WTC11 (cell line): ENCODE results near the gene VANGL2. TPM values are rescaled to one million over a fixed set of nuclear protein-coding genes. Genes with fewer than 3 reads are reported as not detected.

Source experiments
- ATAC-seq: fragments of 200-7000 bp; cut with Tn5 transposase; 2 replicates; pipeline ENCODE4 v1.10.0; 2021; ENCODE audit warnings: mild to moderate bottlenecking, moderate library complexity
- CTCF ChIA-PET: fragments of 300-600 bp; sonication (Branson Sonifier 250); formaldehyde crosslinking; loops from one replicate; lab custom pipeline; 2021; ENCODE audit warnings: antibody characterized with exemption; lab: Charles Lee
- POLR2A ChIA-PET: fragments of 350-600 bp; sonication (Branson Sonifier 250); formaldehyde crosslinking; loops from one replicate; lab custom pipeline; 2021; ENCODE audit warnings: antibody characterized with exemption; lab: Charles Lee
- DNase-seq: peaks from one replicate; pipeline ENCODE4 v3.0.0; 2021; ENCODE audit warnings: low spot score
- H3K27ac Mint-ChIP-seq: 2 replicates; pipeline ENCODE4 v1.8.0; 2021; ENCODE audit warnings: mixed read lengths
- H3K27me3 Mint-ChIP-seq: 2 replicates; pipeline ENCODE4 v1.8.0; 2021; ENCODE audit warnings: low read depth, mild to moderate bottlenecking, moderate library complexity, mixed read lengths
- H3K36me3 Mint-ChIP-seq: 2 replicates; pipeline ENCODE4 v1.8.0; 2021; ENCODE audit warnings: mixed read lengths
- H3K4me1 Mint-ChIP-seq: 2 replicates; pipeline ENCODE4 v1.8.0; 2022; ENCODE audit warnings: mixed read lengths
- H3K4me3 Mint-ChIP-seq: 2 replicates; pipeline ENCODE4 v1.8.0; 2021; ENCODE audit warnings: mild to moderate bottlenecking, moderate library complexity, mixed read lengths
- H3K9me3 Mint-ChIP-seq: 2 replicates; pipeline ENCODE4 v1.8.0; 2021; ENCODE audit warnings: mixed read lengths
- CREM ChIP-seq: sonication (generic); formaldehyde crosslinking; IDR thresholded peaks from 2 replicates; pipeline ENCODE4 v1.8.1; 2022; ENCODE audit warnings: mild to moderate bottlenecking, missing genetic modification reagents, moderate library complexity
- EMX1 ChIP-seq: fragments of 250-450 bp; sonication (Bioruptor Pico); IDR thresholded peaks from 2 replicates; pipeline ENCODE4 v1.8.0; 2021; ENCODE audit warnings: mild to moderate bottlenecking
- FOXK1 ChIP-seq: sonication (generic); formaldehyde crosslinking; IDR thresholded peaks from 2 replicates; pipeline ENCODE4 v1.8.0; 2022; ENCODE audit warnings: mild to moderate bottlenecking, moderate library complexity, missing genetic modification reagents
- FOXP1 ChIP-seq: sonication (generic); formaldehyde crosslinking; IDR thresholded peaks from 2 replicates; pipeline ENCODE4 v1.8.0; 2022; ENCODE audit warnings: missing genetic modification reagents, mild to moderate bottlenecking, moderate library complexity, borderline replicate concordance
- GABPB1 ChIP-seq: sonication (generic); formaldehyde crosslinking; IDR thresholded peaks from 2 replicates; pipeline ENCODE4 v1.8.1; 2023; ENCODE audit warnings: mild to moderate bottlenecking, missing genetic modification reagents
- GTF2I ChIP-seq: fragments of 250-450 bp; sonication (Bioruptor Pico); conservative IDR thresholded peaks from 2 replicates; pipeline ENCODE4 v1.4.0; 2021; ENCODE audit warnings: mild to moderate bottlenecking
- KAT7 ChIP-seq: sonication (generic); formaldehyde crosslinking; IDR thresholded peaks from 2 replicates; pipeline ENCODE4 v1.8.1; 2023; ENCODE audit warnings: missing genetic modification reagents, mild to moderate bottlenecking, borderline replicate concordance
- MAX ChIP-seq: sonication (generic); formaldehyde crosslinking; IDR thresholded peaks from 2 replicates; pipeline ENCODE4 v1.8.0; 2022; ENCODE audit warnings: mild to moderate bottlenecking, missing genetic modification reagents
- MYBL2 ChIP-seq: sonication (generic); formaldehyde crosslinking; IDR thresholded peaks from 2 replicates; pipeline ENCODE4 v1.8.1; 2023; ENCODE audit warnings: mild to moderate bottlenecking, moderate library complexity, missing genetic modification reagents
- NFE2L1 ChIP-seq: sonication (generic); formaldehyde crosslinking; IDR thresholded peaks from 2 replicates; pipeline ENCODE4 v1.8.1; 2023; ENCODE audit warnings: missing genetic modification reagents
- NR1H2 ChIP-seq: sonication (generic); formaldehyde crosslinking; IDR thresholded peaks from 2 replicates; pipeline ENCODE4 v1.9.0; 2021; ENCODE audit warnings: mild to moderate bottlenecking, moderate library complexity, missing genetic modification reagents
- NR2C2 ChIP-seq: sonication (generic); formaldehyde crosslinking; IDR thresholded peaks from 2 replicates; pipeline ENCODE4 v1.8.0; 2022; ENCODE audit warnings: mild to moderate bottlenecking, missing genetic modification reagents
- OVOL2 ChIP-seq: fragments of 250-450 bp; sonication (Bioruptor Pico); IDR thresholded peaks from 2 replicates; pipeline ENCODE4 v1.9.0; 2021; ENCODE audit warnings: mild to moderate bottlenecking, borderline replicate concordance
- RELA ChIP-seq: sonication (generic); formaldehyde crosslinking; IDR thresholded peaks from 2 replicates; pipeline ENCODE4 v1.8.1; 2022; ENCODE audit warnings: missing genetic modification reagents, mild to moderate bottlenecking, borderline replicate concordance
- TEAD4 ChIP-seq: sonication (generic); formaldehyde crosslinking; IDR thresholded peaks from 2 replicates; pipeline ENCODE4 v1.8.0; 2022; ENCODE audit warnings: mild to moderate bottlenecking, missing genetic modification reagents
- ZNF232 ChIP-seq: sonication (generic); formaldehyde crosslinking; IDR thresholded peaks from 2 replicates; pipeline ENCODE4 v1.8.0; 2022; ENCODE audit warnings: mild to moderate bottlenecking, missing genetic modification reagents
- ZNF281 ChIP-seq: sonication (generic); formaldehyde crosslinking; IDR thresholded peaks from 2 replicates; pipeline ENCODE4 v1.8.0; 2023; ENCODE audit warnings: mild to moderate bottlenecking, missing genetic modification reagents
- ZNF317 ChIP-seq: sonication (generic); formaldehyde crosslinking; IDR thresholded peaks from 2 replicates; pipeline ENCODE4 v1.8.1; 2023; ENCODE audit warnings: low read depth, mild to moderate bottlenecking, moderate library complexity, missing genetic modification reagents, borderline replicate concordance
- ZNF416 ChIP-seq: fragments of 250-450 bp; sonication (Bioruptor Pico); IDR thresholded peaks from 2 replicates; pipeline ENCODE4 v1.9.0; 2021; ENCODE audit warnings: mild to moderate bottlenecking, inconsistent platforms
- total RNA-seq: library from RNA; stranded (reverse); gene quantifications from 3 replicates; pipeline ENCODE4 v1.2.3, GENCODE V29; 2021
- TF ChIP-seq, protein P1 (sequence below): sonication (generic); formaldehyde crosslinking; IDR thresholded peaks from 2 replicates; pipeline ENCODE4 v1.8.0; 2023; ENCODE audit warnings: missing genetic modification reagents
- TF ChIP-seq, protein P2 (sequence below): fragments of 250-450 bp; sonication (Bioruptor Pico); IDR thresholded peaks from 2 replicates; pipeline ENCODE4 v1.8.0; 2021; ENCODE audit warnings: mild to moderate bottlenecking
- TF ChIP-seq, protein P3 (sequence below): sonication (generic); formaldehyde crosslinking; IDR thresholded peaks from 2 replicates; pipeline ENCODE4 v1.8.1; 2022; ENCODE audit warnings: mild to moderate bottlenecking, moderate library complexity, missing genetic modification reagents
- TF ChIP-seq, protein P4 (sequence below): fragments of 250-450 bp; sonication (Bioruptor Pico); IDR thresholded peaks from 2 replicates; pipeline ENCODE4 v1.9.0; 2021; ENCODE audit warnings: mild to moderate bottlenecking
- TF ChIP-seq, protein P5 (sequence below): sonication (generic); formaldehyde crosslinking; IDR thresholded peaks from 2 replicates; pipeline ENCODE4 v1.8.0; 2022; ENCODE audit warnings: mild to moderate bottlenecking, missing genetic modification reagents

Gene VANGL2
- total RNA-seq, 1 experiment from 2014 or later = 68.0 TPM

DNA sequence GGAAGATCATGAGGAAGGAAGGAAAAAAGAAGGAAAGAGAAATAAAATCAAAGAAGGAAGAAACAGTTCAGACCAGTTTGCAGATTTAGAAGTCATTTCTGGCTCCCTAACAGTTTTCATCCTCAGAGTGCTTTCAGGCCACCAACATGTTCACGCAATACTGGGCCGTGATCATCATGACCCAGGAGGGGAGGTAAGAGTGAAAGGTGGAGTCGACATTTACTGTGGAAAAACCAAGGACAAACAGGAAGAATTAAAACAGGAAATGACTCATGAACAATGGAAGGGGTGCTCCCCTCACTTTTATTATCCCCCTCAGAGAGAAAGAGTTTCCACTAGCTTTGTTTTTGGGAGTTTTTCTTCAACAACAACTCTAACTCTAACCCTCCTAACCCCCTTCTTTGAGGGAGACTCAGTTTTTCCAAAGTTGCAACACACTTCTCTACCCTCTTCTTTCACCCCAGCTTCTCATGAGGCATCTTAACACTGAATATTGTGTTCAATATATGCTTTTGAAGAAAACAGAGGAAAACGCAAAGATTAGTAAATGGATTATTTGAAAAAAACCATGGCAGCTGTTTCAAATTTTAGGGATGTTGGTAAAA lies 60.4 kb downstream of the VANGL2 start:
- no peak for DNase-seq
- H3K27me3 Mint-ChIP-seq = 0 out of 2 replicates have a peak, but pooled peaks cover 2% of the 10 kb centered on the region
- TF ChIP-seq, protein P1, sequence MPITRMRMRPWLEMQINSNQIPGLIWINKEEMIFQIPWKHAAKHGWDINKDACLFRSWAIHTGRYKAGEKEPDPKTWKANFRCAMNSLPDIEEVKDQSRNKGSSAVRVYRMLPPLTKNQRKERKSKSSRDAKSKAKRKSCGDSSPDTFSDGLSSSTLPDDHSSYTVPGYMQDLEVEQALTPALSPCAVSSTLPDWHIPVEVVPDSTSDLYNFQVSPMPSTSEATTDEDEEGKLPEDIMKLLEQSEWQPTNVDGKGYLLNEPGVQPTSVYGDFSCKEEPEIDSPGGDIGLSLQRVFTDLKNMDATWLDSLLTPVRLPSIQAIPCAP (CRISPR knock-in tag) = no peak
- no peak for TF ChIP-seq MAX
- TF ChIP-seq, protein P2, sequence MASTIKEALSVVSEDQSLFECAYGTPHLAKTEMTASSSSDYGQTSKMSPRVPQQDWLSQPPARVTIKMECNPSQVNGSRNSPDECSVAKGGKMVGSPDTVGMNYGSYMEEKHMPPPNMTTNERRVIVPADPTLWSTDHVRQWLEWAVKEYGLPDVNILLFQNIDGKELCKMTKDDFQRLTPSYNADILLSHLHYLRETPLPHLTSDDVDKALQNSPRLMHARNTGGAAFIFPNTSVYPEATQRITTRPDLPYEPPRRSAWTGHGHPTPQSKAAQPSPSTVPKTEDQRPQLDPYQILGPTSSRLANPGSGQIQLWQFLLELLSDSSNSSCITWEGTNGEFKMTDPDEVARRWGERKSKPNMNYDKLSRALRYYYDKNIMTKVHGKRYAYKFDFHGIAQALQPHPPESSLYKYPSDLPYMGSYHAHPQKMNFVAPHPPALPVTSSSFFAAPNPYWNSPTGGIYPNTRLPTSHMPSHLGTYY (CRISPR knock-in tag) = no peak
- TF ChIP-seq NR2C2 (CRISPR knock-in tag) = no peak
- TF ChIP-seq CREM (CRISPR knock-in tag) = no peak
- TF ChIP-seq, protein P3, sequence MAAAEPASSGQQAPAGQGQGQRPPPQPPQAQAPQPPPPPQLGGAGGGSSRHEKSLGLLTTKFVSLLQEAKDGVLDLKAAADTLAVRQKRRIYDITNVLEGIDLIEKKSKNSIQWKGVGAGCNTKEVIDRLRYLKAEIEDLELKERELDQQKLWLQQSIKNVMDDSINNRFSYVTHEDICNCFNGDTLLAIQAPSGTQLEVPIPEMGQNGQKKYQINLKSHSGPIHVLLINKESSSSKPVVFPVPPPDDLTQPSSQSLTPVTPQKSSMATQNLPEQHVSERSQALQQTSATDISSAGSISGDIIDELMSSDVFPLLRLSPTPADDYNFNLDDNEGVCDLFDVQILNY (CRISPR knock-in tag) = no peak
- TF ChIP-seq EMX1 (CRISPR knock-in tag) = no peak
- no peak for TF ChIP-seq ZNF281 (CRISPR knock-in tag)
- no peak for TF ChIP-seq NR1H2 (CRISPR knock-in tag)
- no peak for TF ChIP-seq RELA
- TF ChIP-seq FOXK1 (CRISPR knock-in tag) = no peak
- no peak for TF ChIP-seq GTF2I (CRISPR knock-in tag)
- no peaks in the 10 kb centered on the region for H3K36me3 Mint-ChIP-seq
- no peak overlapping the region for H3K4me3 Mint-ChIP-seq
- H3K27ac Mint-ChIP-seq = no peak overlapping the region
- ATAC-seq = no peak; the same call in 1 of the 2 replicates
- peaks cover 24% of the 10 kb centered on the region for H3K4me1 Mint-ChIP-seq
- CTCF ChIA-PET = no interaction called here
- H3K9me3 Mint-ChIP-seq = no peaks in the 10 kb centered on the region
- POLR2A ChIA-PET = no interaction called here

DNA sequence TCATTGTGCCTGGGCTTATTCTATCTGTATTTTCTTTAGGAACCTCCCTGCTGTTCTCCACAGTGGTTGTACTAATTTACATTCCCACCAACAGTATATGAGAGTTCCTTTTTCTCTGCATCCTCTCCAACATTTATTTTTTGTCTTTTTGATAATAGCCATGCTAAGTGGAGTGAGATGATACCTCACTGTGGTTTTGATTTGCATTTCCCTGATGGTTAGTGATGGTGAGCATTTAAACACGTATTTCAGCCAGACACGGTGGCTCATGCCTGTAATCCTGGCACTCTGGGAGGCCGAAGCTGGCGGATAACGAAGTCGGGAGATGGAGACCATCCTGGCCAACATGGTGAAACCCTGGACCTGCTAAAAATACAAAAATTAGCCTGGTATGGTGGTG lies 64.8 kb downstream of the VANGL2 start:
- Mint-ChIP-seq H3K27me3 (no peaks in the 10 kb centered on the region), H3K4me1 (peaks cover 14% of the 10 kb centered on the region), H3K9me3 (no peaks in the 10 kb centered on the region), H3K36me3 (no peaks in the 10 kb centered on the region), H3K27ac (no peak overlapping the region), H3K4me3 (no peak overlapping the region)
- ChIA-PET POLR2A (interaction anchor here (0.6 kb wide), 1 partner anchor 63 kb away, joined by 4 read pairs; no protein-coding TSS in a partner anchor), CTCF (interaction anchor here (1.1 kb wide), 1 partner anchor 37 kb away, joined by 5 read pairs; no protein-coding TSS in a partner anchor)
- DNase-seq = no peak
- no peak for ATAC-seq
- no peak for TF ChIP-seq ZNF317 (CRISPR knock-in tag)
- no peak for TF ChIP-seq ZNF232 (CRISPR knock-in tag)
- TF ChIP-seq, protein P4, sequence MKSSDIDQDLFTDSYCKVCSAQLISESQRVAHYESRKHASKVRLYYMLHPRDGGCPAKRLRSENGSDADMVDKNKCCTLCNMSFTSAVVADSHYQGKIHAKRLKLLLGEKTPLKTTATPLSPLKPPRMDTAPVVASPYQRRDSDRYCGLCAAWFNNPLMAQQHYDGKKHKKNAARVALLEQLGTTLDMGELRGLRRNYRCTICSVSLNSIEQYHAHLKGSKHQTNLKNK (CRISPR knock-in tag) = no peak
- TF ChIP-seq, protein P5, sequence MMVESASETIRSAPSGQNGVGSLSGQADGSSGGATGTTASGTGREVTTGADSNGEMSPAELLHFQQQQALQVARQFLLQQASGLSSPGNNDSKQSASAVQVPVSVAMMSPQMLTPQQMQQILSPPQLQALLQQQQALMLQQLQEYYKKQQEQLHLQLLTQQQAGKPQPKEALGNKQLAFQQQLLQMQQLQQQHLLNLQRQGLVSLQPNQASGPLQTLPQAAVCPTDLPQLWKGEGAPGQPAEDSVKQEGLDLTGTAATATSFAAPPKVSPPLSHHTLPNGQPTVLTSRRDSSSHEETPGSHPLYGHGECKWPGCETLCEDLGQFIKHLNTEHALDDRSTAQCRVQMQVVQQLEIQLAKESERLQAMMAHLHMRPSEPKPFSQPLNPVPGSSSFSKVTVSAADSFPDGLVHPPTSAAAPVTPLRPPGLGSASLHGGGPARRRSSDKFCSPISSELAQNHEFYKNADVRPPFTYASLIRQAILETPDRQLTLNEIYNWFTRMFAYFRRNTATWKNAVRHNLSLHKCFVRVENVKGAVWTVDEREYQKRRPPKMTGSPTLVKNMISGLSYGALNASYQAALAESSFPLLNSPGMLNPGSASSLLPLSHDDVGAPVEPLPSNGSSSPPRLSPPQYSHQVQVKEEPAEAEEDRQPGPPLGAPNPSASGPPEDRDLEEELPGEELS = no peak
- TF ChIP-seq FOXK1 (CRISPR knock-in tag) = no peak
- TF ChIP-seq CREM (CRISPR knock-in tag) = no peak
- TF ChIP-seq GABPB1 (CRISPR knock-in tag) = no peak
- no peak for TF ChIP-seq MAX
- no peak for TF ChIP-seq KAT7 (CRISPR knock-in tag)
- TF ChIP-seq NFE2L1 (CRISPR knock-in tag) = no peak
- TF ChIP-seq FOXP1 = no peak
- no peak for TF ChIP-seq TEAD4 (CRISPR knock-in tag)
- TF ChIP-seq ZNF416 (CRISPR knock-in tag) = no peak
- TF ChIP-seq EMX1 (CRISPR knock-in tag) = no peak
- TF ChIP-seq, protein P3 (CRISPR knock-in tag) = no peak
- TF ChIP-seq OVOL2 (CRISPR knock-in tag) = no peak
- TF ChIP-seq MYBL2 = no peak
- no peak for TF ChIP-seq GTF2I (CRISPR knock-in tag)
